ENCODE data around the gene WDR62.

The WDR62 gene

DNA sequence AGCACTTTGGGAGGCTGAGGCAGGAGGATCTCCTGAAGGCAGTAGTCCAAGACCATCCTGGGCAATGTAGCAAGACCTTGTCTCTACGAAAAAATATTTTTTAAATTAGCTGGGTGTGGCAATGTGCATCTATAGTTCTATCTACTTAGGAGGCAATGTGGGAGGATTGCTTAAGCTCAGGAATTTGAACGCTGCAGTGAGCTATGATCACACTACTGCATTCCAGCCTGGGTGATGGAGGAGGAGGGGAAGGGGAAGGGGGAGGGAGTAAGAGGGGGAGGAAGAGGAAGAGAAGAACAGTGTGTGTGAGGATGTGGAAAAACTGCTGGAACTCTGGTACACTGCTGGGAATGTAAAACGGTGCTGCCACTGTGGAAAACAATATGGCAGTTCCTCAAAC is 12.9 kb upstream of the WDR62 start:
- TF ChIP-seq, protein P1, sequence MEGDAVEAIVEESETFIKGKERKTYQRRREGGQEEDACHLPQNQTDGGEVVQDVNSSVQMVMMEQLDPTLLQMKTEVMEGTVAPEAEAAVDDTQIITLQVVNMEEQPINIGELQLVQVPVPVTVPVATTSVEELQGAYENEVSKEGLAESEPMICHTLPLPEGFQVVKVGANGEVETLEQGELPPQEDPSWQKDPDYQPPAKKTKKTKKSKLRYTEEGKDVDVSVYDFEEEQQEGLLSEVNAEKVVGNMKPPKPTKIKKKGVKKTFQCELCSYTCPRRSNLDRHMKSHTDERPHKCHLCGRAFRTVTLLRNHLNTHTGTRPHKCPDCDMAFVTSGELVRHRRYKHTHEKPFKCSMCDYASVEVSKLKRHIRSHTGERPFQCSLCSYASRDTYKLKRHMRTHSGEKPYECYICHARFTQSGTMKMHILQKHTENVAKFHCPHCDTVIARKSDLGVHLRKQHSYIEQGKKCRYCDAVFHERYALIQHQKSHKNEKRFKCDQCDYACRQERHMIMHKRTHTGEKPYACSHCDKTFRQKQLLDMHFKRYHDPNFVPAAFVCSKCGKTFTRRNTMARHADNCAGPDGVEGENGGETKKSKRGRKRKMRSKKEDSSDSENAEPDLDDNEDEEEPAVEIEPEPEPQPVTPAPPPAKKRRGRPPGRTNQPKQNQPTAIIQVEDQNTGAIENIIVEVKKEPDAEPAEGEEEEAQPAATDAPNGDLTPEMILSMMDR (conservative IDR thresholded peaks at IDR 0.05; ENCODE audit: low read depth, low read length): no peak
- DNase-seq (ENCODE audit: low read depth): peak; percentile 94
- H3K4me3 ChIP-seq (ENCODE audit: low read depth, low read length): no peak overlapping the region

DNA sequence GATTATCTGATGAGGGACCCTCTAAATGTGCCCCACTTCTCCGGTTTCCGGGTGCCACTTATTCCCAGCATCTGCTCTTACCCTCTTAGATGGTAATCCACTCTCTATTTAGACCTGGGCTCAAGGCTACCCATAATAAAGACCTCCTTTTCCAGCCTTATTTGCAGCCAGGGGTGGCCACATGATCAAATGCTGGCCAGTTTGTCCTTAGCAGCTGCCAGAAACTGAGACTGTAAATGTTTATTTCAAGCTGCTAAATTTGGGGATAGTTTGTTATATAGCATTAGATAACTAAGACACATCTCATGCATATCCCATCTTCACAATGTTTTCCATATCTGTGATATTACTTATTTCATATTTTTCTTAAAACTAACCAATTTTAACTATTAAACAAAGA is 10.7 kb upstream of the WDR62 start:
- no peak overlapping the region for H3K4me3 ChIP-seq (ENCODE audit: low read depth, low read length)
- TF ChIP-seq, protein P1 (conservative IDR thresholded peaks at IDR 0.05; ENCODE audit: low read depth, low read length): no peak
- DNase-seq (ENCODE audit: low read depth): no peak

DNA sequence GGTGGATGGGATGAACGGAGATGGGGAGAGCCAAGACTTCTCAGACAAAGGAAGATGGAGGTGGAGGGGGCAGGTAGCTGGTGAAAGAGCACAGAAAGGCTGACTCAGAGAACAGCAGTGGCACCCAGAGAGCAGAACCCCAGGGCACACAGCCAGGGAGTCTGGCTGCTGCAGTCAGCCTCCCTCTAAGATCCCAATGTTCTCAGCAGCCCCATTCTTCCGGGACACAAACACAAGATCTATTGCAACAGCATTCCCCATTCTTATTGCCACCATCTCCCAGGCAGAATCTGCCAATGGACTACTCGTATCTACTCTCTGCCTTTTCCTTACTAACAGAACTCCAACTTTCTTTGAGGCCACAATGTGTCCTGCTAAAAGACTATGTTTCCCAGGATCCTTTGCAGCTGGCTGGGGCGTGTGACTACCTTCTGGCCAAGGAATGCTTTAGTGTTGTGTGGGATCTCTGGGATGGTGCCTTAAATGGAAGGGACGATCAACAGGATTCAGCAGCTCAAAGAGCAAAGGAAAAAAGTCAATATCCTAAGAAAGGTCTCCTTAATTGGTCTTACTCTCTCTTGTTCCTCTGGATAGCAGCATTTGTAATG is 8.2 kb upstream of the WDR62 start:
- no peak overlapping the region for H3K4me3 ChIP-seq (ENCODE audit: low read depth, low read length)
- TF ChIP-seq, protein P1 (conservative IDR thresholded peaks at IDR 0.05; ENCODE audit: low read depth, low read length): no peak
- DNase-seq (ENCODE audit: low read depth): peak; percentile 40

DNA sequence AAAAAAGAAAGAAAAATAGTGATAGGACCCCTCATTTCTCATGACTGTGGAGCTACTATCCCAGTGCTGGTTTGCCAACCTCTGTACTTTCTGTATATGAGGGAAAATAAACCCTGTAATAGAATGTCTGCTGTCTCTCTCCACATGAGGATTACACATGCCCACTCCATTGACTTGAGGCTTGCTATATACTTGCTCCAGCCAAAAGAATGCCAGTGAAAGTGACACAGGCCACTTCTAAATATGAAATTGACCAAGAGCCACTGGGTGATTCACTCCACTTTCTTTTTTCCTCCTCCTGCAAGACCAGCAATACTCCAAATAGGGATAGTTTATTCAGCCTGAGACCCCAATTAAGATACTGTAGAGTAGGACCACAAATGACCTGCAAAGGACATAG is 6.9 kb upstream of the WDR62 start:
- TF ChIP-seq, protein P1 (conservative IDR thresholded peaks at IDR 0.05; ENCODE audit: low read depth, low read length): no peak
- no peak for DNase-seq (ENCODE audit: low read depth)
- no peak overlapping the region for H3K4me3 ChIP-seq (ENCODE audit: low read depth, low read length)

DNA sequence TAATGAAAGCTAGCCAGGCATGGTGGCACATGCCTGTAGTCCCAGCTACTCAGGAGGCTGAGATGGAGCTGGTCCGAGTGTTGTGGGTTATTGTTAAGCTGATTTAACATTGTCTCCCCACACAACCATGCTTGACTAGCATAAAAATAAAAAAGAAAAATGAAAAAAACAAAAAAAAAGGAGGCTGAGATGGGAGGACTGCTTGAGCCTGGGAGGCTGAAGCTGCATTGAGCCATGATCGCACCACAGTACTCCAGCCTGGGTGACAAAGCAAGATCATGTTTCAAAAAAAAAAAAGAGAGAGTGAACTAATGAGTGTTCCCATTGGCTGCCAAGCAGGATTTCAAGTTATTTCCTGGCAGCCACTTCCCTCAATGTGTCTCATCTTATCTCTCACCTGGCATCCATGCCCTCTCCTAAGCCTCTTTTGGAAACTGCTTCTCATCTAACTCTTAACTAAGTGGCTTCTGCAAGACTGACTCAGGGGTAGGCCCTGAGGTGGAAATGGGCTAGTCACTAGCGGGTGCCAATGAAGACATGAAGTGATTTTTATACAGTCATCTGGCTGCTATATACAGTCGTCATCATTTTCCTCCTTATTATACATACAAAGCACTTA is 5.5 kb upstream of the WDR62 start:
- no peak for DNase-seq (ENCODE audit: low read depth)
- TF ChIP-seq, protein P1 (conservative IDR thresholded peaks at IDR 0.05; ENCODE audit: low read depth, low read length): no peak

DNA sequence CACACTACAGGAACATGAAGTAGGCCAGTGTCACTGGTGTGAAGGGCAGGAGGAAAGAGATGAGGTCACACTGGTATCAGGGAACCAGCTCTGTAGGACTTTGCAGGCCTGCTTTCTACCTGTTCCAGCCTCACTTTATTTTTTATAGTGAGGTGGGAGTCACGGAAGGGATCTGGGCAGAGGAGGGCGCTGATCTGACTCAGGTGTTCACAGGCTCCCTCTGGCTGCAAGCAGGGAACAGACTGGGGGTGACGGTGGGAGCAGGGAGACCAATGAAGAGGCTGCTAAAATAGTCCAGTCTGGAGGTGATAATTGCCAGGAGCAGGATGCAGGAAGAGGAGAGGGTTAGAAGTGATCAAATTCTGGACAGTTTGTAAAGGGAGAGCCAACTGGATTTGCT is 3.5 kb upstream of the WDR62 start:
- DNase-seq (ENCODE audit: low read depth): peak; percentile 29
- H3K4me3 ChIP-seq (ENCODE audit: low read depth, low read length): no peak overlapping the region
- TF ChIP-seq, protein P1 (conservative IDR thresholded peaks at IDR 0.05; ENCODE audit: low read depth, low read length): peak; percentile 65

More for the DNA sequence above, 5.5 kb upstream of the WDR62 start:
- H3K4me3 ChIP-seq (ENCODE audit: low read depth, low read length): no peak overlapping the region

DNA sequence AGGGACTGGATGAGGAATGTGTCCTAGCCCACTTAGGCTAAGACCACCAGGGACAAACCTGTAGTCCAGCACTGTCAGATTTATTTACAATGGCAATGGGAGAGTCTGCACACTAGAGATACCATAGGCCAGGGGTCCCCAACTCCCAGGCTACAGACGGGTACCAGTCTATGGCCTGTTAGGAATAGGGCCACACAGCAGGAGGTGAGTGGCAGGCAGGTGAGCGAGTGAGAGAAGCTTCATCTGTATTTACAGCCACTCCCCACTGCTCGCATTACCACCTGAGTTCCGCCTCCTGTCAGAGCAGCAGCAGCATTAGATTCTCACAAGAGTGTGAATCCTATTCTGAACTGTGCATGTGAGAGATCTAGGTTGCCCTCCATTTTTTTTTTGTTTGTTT is 3.1 kb upstream of the WDR62 start:
- TF ChIP-seq, protein P1 (conservative IDR thresholded peaks at IDR 0.05; ENCODE audit: low read depth, low read length): no peak
- DNase-seq (ENCODE audit: low read depth): no peak
- H3K4me3 ChIP-seq (ENCODE audit: low read depth, low read length): no peak overlapping the region
